Stimulated activated memory B cell treated with anti-CD40 and anti-IgM and Interleukin-4, amounts not matched to agents 10 μg/mL and 1 μg/mL and 100 μg/mL, for 72 hours (primary cell): ENCODE data around the gene UNG.
"Not testable (repeated sequence)": the region's sequence is repeated elsewhere in the genome, so short reads cannot be mapped to it uniquely, and the experiment has no call there.

Experiments used
- ATAC-seq: fragments of 150-1000 bp; cut with Tn5 transposase; 2 replicates; pipeline ENCODE4 v1.10.0; 2021
- H3K27ac Mint-ChIP-seq: one replicate; pipeline ENCODE4 v1.8.0; 2022; ENCODE audit warnings: mild to moderate bottlenecking, mixed read lengths
- H3K27me3 Mint-ChIP-seq: one replicate; pipeline ENCODE4 v1.8.0; 2022; ENCODE audit warnings: mixed read lengths
- H3K36me3 Mint-ChIP-seq: one replicate; pipeline ENCODE4 v1.8.0; 2022; ENCODE audit warnings: mixed read lengths
- H3K4me1 Mint-ChIP-seq: one replicate; pipeline ENCODE4 v1.8.0; 2022; ENCODE audit warnings: mixed read lengths
- H3K4me3 Mint-ChIP-seq: one replicate; pipeline ENCODE4 v1.8.0; 2022; ENCODE audit warnings: mild to moderate bottlenecking, moderate library complexity, mixed read lengths
- H3K9me3 Mint-ChIP-seq: one replicate; pipeline ENCODE4 v1.8.0; 2022; ENCODE audit warnings: mixed read lengths

The UNG gene

DNA sequence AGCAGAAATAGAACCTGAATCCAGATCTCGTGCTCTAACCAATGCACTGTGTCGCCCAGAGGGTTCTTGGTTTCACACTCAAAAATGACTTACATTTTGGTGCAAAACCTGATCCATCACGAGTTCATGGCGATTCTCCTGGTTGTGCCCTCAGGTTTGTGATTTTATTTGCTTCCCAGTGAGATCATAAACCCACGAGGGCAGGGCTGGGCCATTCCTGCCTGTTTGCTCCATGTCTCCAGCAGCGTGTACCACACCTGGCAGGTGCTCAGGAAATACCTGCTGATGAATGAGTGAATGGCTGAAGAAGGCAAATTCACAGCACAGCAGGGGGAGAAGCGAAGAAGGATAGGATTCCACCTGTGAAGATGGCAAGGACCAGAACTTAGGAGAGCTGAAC is 28.4 kb downstream of the UNG start:
- H3K4me1 Mint-ChIP-seq: no peaks in the 10 kb centered on the region
- no peaks in the 10 kb centered on the region for H3K36me3 Mint-ChIP-seq
- no peak overlapping the region for H3K4me3 Mint-ChIP-seq
- H3K27me3 Mint-ChIP-seq: no peaks in the 10 kb centered on the region
- no peak overlapping the region for H3K27ac Mint-ChIP-seq
- H3K9me3 Mint-ChIP-seq: no peaks in the 10 kb centered on the region
- no peak for ATAC-seq

- Mint-ChIP-seq H3K27me3 (no peaks in the 10 kb centered on the region), H3K36me3 (no peaks in the 10 kb centered on the region), H3K4me3 (no peak overlapping the region), H3K27ac (no peak overlapping the region), H3K4me1 (no peaks in the 10 kb centered on the region), H3K9me3 (no peaks in the 10 kb centered on the region)
- ATAC-seq: no peak
Observed at GRCh38 chr12:109126784-109127183, 29.4 kb downstream of the UNG start.

- Mint-ChIP-seq H3K4me1 (no peaks in the 10 kb centered on the region), H3K36me3 (no peaks in the 10 kb centered on the region), H3K9me3 (no peaks in the 10 kb centered on the region), H3K27ac (no peak overlapping the region), H3K4me3 (no peak overlapping the region), H3K27me3 (no peaks in the 10 kb centered on the region)
- no peak for ATAC-seq
Observed at GRCh38 chr12:109127533-109128242, 30.3 kb downstream of the UNG start.

GRCh38 chr12:109130297-109131153 is 33.1 kb downstream of the UNG start:
- ATAC-seq: no peak
- H3K9me3 Mint-ChIP-seq: no peaks in the 10 kb centered on the region
- no peak overlapping the region for H3K4me3 Mint-ChIP-seq
- H3K4me1 Mint-ChIP-seq: no peaks in the 10 kb centered on the region
- no peaks in the 10 kb centered on the region for H3K36me3 Mint-ChIP-seq
- H3K27ac Mint-ChIP-seq: no peak overlapping the region
- peaks cover 5% of the 10 kb centered on the region for H3K27me3 Mint-ChIP-seq

DNA sequence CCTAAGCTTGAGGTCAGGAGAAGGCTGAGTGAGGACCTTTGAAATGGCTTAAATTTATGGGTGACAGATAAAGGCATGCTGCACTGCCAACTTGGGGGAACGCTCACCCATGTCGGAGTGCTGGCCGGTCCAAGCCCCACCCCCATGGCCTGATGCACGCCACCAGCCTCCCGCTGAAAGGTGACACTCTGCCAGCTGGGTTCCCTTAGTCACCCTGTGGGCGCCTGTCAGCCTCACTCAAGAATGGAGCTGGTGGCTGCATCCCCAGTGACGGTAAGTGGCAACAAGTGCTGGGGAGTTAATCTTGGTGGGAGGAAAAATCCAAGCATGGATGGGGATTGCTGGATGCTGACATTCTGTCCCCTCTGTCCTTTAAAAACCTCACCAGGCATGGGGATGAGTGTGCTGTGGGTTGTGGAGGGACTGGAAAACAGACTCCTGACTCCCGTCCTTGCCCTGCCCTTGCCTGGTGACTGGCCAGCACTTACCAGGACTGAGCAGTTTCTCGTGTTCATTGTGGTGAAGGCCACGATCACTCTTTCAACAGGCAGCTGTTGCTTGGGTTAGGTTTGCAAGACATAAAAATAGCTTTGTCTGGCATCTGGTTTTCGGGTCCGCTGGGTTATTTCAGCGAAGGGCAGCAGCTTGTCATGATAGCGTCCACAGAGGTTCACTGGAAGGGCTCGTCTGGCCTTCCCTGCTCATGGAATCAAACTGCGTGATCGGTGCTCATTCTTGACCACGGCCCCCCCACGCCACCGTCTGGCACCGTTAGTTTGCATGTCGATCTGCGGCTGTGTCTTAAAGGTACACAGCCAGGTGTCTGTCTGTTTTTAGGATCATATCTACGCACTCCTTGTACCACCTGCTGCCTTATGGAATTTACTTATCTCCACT is 34.0 kb downstream of the UNG start:
- H3K4me3 Mint-ChIP-seq: no peak overlapping the region
- no peaks in the 10 kb centered on the region for H3K36me3 Mint-ChIP-seq
- H3K27me3 Mint-ChIP-seq: peaks cover 5% of the 10 kb centered on the region
- no peak for ATAC-seq
- no peaks in the 10 kb centered on the region for H3K9me3 Mint-ChIP-seq
- no peaks in the 10 kb centered on the region for H3K4me1 Mint-ChIP-seq
- no peak overlapping the region for H3K27ac Mint-ChIP-seq

DNA sequence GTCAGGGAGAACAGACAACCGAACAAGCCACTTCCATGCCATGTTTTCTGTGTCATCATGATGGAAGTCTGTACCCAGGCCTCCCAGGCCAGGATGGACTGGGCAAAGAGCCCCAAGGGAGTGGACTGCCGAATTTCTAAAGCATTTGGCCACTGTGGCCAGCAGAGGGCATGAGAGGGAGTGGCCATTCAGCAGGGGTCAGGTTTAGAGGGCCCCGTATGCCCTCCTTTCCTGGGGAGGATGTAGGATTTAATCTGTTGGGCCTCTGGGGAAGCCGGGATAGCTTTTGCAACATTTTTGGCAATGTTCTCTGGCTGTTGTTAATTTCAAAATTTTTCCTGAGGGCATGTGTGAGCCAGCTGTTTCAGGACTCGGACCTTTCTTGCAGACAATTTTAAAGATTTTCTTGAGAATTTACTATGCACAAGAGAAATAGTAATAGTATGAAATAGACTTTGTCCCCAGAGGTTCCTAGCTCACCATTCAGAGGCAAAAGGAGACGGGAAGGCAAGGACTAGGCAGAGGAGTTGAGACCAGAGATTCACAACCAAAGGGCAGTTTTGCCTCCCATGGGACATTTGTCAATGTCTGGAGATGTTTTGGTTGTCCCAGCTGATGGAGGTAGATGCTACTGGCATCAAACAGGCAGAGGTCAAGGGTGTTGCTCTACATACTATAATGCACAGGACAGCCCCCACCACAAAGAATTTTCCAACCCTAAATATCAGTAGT is 37.0 kb downstream of the UNG start:
- ATAC-seq: no peak
- Mint-ChIP-seq H3K4me3 (no peak overlapping the region), H3K27ac (no peak overlapping the region), H3K4me1 (no peaks in the 10 kb centered on the region), H3K27me3 (peaks cover 5% of the 10 kb centered on the region), H3K36me3 (no peaks in the 10 kb centered on the region), H3K9me3 (no peaks in the 10 kb centered on the region)

DNA sequence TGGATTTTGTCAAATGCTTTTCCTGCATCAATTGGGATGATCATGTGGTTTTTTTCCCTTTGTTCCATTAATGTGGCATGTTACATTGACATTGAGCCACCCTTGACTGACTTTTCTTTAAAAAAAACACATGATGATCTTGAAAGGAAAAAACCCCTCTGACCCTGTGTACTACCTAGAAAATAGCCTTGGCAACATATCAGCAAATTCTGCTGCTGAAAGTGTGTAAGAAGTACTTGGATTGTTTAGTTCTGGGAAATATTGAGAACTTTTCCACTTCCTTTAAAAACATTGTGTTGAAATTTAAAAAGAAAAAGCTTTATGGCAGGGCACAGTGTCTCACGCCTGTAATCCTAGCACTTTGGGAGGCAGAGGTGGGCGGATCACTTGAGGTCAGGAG is 39.7 kb downstream of the UNG start:
- ATAC-seq: no peak
- no peak overlapping the region for H3K27ac Mint-ChIP-seq
- no peaks in the 10 kb centered on the region for H3K4me1 Mint-ChIP-seq
- H3K9me3 Mint-ChIP-seq: no peaks in the 10 kb centered on the region
- H3K4me3 Mint-ChIP-seq: no peak overlapping the region
- H3K36me3 Mint-ChIP-seq: no peaks in the 10 kb centered on the region
- peaks cover 5% of the 10 kb centered on the region for H3K27me3 Mint-ChIP-seq

GRCh38 chr12:109139360-109139759 is 42.0 kb downstream of the UNG start:
- Mint-ChIP-seq H3K27ac (no peak overlapping the region), H3K9me3 (no peaks in the 10 kb centered on the region), H3K36me3 (no peaks in the 10 kb centered on the region), H3K4me1 (peaks cover 7% of the 10 kb centered on the region), H3K27me3 (peaks cover 15% of the 10 kb centered on the region), H3K4me3 (no peak overlapping the region)
- no peak for ATAC-seq

DNA sequence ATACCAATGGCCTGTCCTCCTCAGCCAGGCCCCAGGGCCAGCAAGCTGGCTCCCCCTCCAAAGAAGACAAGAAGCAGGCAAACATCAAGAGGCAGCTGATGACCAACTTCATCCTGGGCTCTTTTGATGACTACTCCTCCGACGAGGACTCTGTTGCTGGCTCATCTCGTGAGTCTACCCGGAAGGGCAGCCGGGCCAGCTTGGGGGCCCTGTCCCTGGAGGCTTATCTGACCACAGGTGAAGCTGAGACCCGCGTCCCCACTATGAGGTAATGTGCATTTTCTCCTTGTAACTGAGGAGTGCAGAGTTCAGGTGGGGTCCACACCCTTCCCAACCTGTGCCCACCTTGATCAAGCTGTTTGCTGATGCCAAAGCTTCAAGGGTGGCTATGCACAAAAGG is 42.4 kb downstream of the UNG start:
- ATAC-seq: no peak
- peaks cover 7% of the 10 kb centered on the region for H3K4me1 Mint-ChIP-seq
- H3K9me3 Mint-ChIP-seq: no peaks in the 10 kb centered on the region
- H3K36me3 Mint-ChIP-seq: no peaks in the 10 kb centered on the region
- H3K27me3 Mint-ChIP-seq: peaks cover 15% of the 10 kb centered on the region
- no peak overlapping the region for H3K4me3 Mint-ChIP-seq
- no peak overlapping the region for H3K27ac Mint-ChIP-seq

GRCh38 chr12:109140560-109140959 is 43.2 kb downstream of the UNG start:
- H3K9me3 Mint-ChIP-seq: no peaks in the 10 kb centered on the region
- H3K4me3 Mint-ChIP-seq: no peak overlapping the region
- ATAC-seq: no peak
- H3K27me3 Mint-ChIP-seq: peaks cover 10% of the 10 kb centered on the region
- no peak overlapping the region for H3K27ac Mint-ChIP-seq
- H3K4me1 Mint-ChIP-seq: peaks cover 7% of the 10 kb centered on the region
- no peaks in the 10 kb centered on the region for H3K36me3 Mint-ChIP-seq

- no peaks in the 10 kb centered on the region for H3K36me3 Mint-ChIP-seq
- peaks cover 7% of the 10 kb centered on the region for H3K4me1 Mint-ChIP-seq
- H3K27me3 Mint-ChIP-seq: peaks cover 10% of the 10 kb centered on the region
- no peak overlapping the region for H3K27ac Mint-ChIP-seq
- no peaks in the 10 kb centered on the region for H3K9me3 Mint-ChIP-seq
- ATAC-seq: no peak
- H3K4me3 Mint-ChIP-seq: no peak overlapping the region
Observed at GRCh38 chr12:109144224-109144623, 46.8 kb downstream of the UNG start.

- not testable (repeated sequence) for ATAC-seq, H3K4me3 Mint-ChIP-seq, H3K27ac Mint-ChIP-seq, H3K4me1 Mint-ChIP-seq, H3K9me3 Mint-ChIP-seq, H3K36me3 Mint-ChIP-seq
- peaks cover 10% of the 10 kb centered on the region for H3K27me3 Mint-ChIP-seq
Observed at GRCh38 chr12:109147126-109147525, 49.7 kb downstream of the UNG start.

DNA sequence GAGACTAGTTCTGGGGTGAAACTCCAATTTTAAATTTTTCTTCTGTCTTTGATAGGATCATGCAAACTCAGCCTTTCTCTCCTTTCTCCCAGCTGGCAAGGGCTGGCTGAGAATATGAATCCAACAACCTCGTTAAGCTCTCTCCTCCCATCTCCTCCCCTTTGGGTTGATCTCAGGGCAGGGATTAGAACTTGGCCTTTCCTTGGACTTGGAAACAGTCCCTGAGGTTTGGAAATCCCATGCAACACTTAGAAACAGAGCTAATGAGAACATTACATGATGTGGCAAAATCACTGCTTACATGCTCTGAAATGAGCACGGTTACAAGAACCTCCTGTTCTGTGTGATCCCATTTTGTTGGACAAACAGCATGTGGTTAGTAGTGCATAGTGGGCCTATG is 50.6 kb downstream of the UNG start:
- Mint-ChIP-seq H3K4me3 (no peak overlapping the region), H3K27ac (no peak overlapping the region), H3K27me3 (peaks cover 3% of the 10 kb centered on the region)

DNA sequence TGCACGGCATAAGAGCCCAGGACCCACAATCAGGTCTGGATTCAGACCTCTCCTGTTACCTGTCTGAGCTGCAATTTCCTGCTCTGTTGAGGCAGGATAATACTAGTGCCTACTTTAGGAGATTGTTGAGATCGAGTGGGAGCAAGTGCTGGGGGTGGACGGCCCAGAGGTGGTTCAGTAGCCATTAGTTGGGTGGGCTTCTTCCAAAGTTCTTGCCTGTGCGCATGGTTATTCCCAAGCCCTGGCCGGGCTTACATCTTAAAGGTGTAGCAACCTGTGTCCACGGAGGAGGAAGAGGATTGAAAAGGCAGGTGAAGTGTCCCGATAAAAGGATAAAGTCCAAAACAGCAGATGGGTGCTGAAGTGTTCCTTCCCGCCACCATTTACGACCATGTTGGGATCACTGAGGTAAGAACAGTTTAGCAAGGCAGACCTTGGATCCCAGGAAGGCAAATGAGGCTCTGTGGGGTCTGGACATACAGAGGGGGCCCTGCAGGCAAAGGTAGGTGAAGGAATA is 52.8 kb downstream of the UNG start:
- Mint-ChIP-seq H3K9me3 (no peaks in the 10 kb centered on the region), H3K27ac (no peak overlapping the region), H3K36me3 (no peaks in the 10 kb centered on the region), H3K4me1 (peaks cover 11% of the 10 kb centered on the region), H3K4me3 (no peak overlapping the region), H3K27me3 (no peaks in the 10 kb centered on the region)
- ATAC-seq: no peak

More for the DNA sequence above, 50.6 kb downstream of the UNG start:
- peaks cover under 1% of the 10 kb centered on the region for H3K4me1 Mint-ChIP-seq
- no peak for ATAC-seq
- no peaks in the 10 kb centered on the region for H3K36me3 Mint-ChIP-seq
- no peaks in the 10 kb centered on the region for H3K9me3 Mint-ChIP-seq
